Cardiac fibroblast (primary cell): ENCODE data around the gene TMCC1.

ENCODE experiments used
- DNase-seq, 2 donors: peaks; one replicate each; pipeline versions ENCODE4 v3.0.0 to v3.0.0-alpha.2; 2010; ENCODE audit warnings: low read depth in 2 of 2
- H3K4me3 ChIP-seq, 2 donors: replicated peaks in 1 of 2; 1 replicate in 1 of 2; 2 replicates in 1 of 2; pipeline ENCODE4 v1.5.1; 2011; ENCODE audit warnings: low read depth in 2 of 2, low read length in 2 of 2, mild to moderate bottlenecking in 2 of 2, moderate library complexity in 1 of 2
- TF ChIP-seq, protein P1 (sequence below): IDR thresholded peaks from one replicate; pipeline ENCODE4 v1.5.1; 2011; ENCODE audit warnings: low read depth, mild to moderate bottlenecking, low read length, inconsistent platforms

The TMCC1 gene

DNA sequence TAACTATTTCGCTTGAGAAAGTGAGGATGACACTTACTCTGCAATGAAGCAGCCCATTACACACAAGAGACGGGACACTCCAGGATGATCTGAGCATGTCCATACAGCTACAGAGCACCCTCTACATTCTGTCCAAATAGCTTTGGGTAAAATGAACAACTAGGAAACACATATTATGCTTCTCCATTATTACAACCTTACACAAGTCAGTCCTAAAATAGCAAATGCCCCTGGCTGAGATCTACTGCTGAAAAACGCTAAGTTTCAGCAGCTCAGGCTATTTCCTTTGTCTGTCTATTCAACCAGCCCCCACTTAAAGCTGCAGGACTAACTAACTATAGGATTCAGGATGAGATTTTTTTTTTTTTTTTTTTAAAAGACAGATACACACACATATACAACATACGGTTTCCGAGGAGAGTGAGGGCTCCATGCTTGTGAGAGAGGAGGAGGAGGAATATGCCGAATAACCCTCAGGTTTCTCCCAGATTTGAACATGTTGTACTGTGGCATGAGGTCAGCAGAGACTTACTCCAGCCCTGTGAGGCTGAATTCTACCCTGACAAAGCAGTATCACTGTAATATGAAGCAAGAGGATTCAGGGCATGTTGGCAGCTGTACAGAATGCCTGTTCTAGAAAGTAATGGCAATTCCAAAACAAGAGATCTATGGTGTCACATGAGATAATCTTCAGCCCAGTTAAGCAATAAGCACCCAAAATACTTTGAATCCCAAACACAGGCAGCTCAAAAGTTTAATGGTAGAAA, 169.8 kb downstream of the TMCC1 start:
- TF ChIP-seq, protein P1, sequence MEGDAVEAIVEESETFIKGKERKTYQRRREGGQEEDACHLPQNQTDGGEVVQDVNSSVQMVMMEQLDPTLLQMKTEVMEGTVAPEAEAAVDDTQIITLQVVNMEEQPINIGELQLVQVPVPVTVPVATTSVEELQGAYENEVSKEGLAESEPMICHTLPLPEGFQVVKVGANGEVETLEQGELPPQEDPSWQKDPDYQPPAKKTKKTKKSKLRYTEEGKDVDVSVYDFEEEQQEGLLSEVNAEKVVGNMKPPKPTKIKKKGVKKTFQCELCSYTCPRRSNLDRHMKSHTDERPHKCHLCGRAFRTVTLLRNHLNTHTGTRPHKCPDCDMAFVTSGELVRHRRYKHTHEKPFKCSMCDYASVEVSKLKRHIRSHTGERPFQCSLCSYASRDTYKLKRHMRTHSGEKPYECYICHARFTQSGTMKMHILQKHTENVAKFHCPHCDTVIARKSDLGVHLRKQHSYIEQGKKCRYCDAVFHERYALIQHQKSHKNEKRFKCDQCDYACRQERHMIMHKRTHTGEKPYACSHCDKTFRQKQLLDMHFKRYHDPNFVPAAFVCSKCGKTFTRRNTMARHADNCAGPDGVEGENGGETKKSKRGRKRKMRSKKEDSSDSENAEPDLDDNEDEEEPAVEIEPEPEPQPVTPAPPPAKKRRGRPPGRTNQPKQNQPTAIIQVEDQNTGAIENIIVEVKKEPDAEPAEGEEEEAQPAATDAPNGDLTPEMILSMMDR = no peak
- no peak overlapping the region for H3K4me3 ChIP-seq
- peak; percentile 91 to 94 for DNase-seq

DNA sequence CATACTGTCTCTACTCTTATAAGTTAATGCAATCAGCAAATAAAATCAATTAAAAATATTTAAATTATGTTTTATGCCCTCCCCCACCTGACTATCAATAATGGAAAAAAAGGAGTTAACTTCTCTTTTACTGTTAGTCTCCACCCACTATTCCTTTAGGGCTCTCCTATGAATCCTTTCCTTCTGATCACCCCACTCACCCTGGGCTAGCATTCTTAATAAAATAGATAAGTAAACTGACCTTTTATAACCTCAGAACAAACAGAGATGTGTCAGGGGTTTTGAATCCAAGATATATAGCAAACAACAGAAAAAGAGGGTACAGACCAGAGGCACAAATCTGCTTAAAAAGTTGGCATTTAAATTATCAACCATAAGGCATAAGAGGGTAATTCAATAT, 171.0 kb downstream of the TMCC1 start:
- no peak overlapping the region for H3K4me3 ChIP-seq
- DNase-seq = no peak
- TF ChIP-seq, protein P1 = no peak

DNA sequence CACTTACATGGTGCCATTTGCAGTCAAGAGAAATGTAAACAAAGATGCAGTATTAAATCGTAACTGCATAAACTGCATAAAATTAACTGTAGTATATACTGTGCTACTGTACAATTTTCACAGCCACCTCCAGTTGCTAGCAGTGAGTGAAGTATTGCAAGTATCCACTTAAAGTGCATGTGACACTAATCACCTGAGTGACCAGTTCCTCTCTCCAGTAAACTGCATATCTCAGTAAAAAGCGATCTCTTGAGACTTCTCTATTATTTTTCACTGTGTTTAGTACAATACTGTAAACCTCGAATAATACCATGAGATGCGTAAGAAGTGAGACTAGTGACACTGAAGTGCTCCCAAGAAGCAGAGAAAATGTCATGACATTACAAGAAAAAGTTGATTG, 175.3 kb downstream of the TMCC1 start:
- TF ChIP-seq, protein P1 = no peak
- no peak overlapping the region for H3K4me3 ChIP-seq
- no peak for DNase-seq

DNA sequence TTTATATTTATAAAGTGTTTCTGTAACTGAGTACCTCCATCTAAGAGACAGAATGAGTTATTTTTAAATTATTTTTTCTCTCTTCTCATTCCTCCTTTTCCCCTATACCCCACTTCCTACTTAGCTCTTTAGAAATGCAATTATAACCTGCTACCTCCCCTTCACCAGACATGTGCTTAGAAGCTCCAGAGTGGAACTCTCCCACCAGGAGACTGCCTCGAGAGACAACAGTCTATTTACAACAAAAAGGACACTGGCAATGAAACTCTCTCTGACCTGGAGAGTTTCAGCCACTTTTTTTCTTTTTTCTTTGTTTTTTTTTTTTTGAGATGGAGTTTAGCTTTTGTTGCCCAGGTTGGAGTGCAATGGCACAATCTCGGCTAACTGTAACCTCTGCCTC, 177.7 kb downstream of the TMCC1 start:
- TF ChIP-seq, protein P1 = no peak
- DNase-seq = no peak
- no peak overlapping the region for H3K4me3 ChIP-seq

DNA sequence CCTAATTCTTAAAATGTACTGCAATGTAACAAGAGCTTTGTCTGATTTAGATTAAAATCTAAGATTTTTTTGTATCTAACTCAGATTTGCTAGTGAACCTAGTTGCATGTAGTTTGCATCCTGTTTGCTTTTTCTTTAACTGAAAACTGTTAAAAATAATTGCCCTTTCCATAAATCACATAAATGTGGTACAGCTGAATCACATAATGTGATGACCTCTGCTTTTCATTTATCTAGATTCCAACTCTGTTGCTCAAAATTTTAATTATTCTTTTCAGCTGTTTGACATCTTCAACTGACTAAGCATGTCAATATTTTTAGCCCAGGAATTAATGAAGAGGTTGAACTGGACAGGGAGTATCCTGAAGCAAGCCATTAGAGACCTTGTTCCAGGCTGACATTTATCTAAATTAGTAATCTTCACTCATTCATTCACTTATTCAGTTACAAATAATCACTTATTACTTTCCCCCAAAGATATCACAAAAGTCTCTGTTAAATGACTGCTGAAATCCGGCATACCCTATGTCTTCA, 185.1 kb downstream of the TMCC1 start:
- TF ChIP-seq, protein P1 = no peak
- DNase-seq = no peak
- H3K4me3 ChIP-seq = no peak overlapping the region

DNA sequence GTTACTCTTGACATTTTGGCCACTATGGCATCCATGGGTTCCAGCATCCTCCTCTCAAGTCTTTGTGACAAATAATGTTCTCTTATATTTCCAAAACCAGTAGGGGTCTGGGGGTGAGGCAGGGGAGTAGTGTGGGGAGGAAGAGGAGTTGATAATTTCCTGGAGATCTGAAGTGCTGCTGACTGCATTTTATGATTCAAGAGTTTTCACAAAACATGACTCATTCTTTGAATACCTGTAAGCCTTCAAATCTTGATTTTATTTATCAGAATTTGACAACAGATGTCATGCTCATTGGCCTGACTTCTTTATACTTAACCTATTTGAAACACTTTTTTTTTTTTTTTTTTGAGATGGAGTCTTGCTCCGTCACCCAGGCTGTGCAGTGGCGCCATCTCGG, 188.2 kb downstream of the TMCC1 start:
- TF ChIP-seq, protein P1 = no peak
- no peak overlapping the region for H3K4me3 ChIP-seq
- no peak for DNase-seq
